SK-N-SH treated with all-trans-retinoic acid at 6 μM for 48 hours (cell line): Measurements from ENCODE around the gene SLC35E4.
"Not testable (repeated sequence)": the region's sequence is repeated elsewhere in the genome, so short reads cannot be mapped to it uniquely, and the experiment has no call there.

Experiments used
- BACH2 ChIP-seq: fragments of 250-450 bp; sonication (Bioruptor Pico); IDR thresholded peaks from 2 replicates; pipeline ENCODE4 v1.9.0; 2021; ENCODE audit warnings: mild to moderate bottlenecking, borderline replicate concordance
- ESRRG ChIP-seq: fragments of 250-450 bp; sonication (Bioruptor Pico); IDR thresholded peaks from 2 replicates; pipeline ENCODE4 v1.6.1; 2021; ENCODE audit warnings: mild to moderate bottlenecking
- ISL1 ChIP-seq: fragments of 250-450 bp; sonication (Bioruptor Pico); IDR thresholded peaks from 2 replicates; pipeline ENCODE4 v2.1.2; 2022; ENCODE audit warnings: mild to moderate bottlenecking, moderate library complexity
- PATZ1 ChIP-seq: fragments of 250-450 bp; sonication (Bioruptor Pico); IDR thresholded peaks from 2 replicates; pipeline ENCODE4 v1.8.0; 2020; ENCODE audit warnings: mild to moderate bottlenecking, moderate library complexity, borderline replicate concordance
- RARB ChIP-seq: fragments of 250-450 bp; sonication (Bioruptor Pico); IDR thresholded peaks from 2 replicates; pipeline ENCODE4 v1.8.0; 2021; ENCODE audit warnings: mild to moderate bottlenecking, moderate library complexity
- SNAI2 ChIP-seq: fragments of 250-450 bp; sonication (Bioruptor Pico); IDR thresholded peaks from 2 replicates; pipeline ENCODE4 v1.5.0; 2020; ENCODE audit warnings: mild to moderate bottlenecking, moderate library complexity
- ZFP3 ChIP-seq: fragments of 250-450 bp; sonication (Bioruptor Pico); IDR thresholded peaks from 2 replicates; pipeline ENCODE4 v1.5.0; 2020; ENCODE audit warnings: mild to moderate bottlenecking, moderate library complexity
- ZFP30 ChIP-seq: fragments of 450-650 bp; formaldehyde crosslinking; IDR thresholded peaks from 2 replicates; pipeline ENCODE4 v1.5.0; 2022; ENCODE audit warnings: mild to moderate bottlenecking, moderate library complexity
- ZNF8 ChIP-seq: fragments of 450-650 bp; formaldehyde crosslinking; IDR thresholded peaks from 2 replicates; pipeline ENCODE4 v1.5.0; 2020; ENCODE audit warnings: mild to moderate bottlenecking, moderate library complexity
- TF ChIP-seq, protein P1 (sequence below): fragments of 250-450 bp; sonication (Bioruptor Pico); IDR thresholded peaks from 2 replicates; pipeline ENCODE4 v1.8.0; 2021; ENCODE audit warnings: low read depth, mild to moderate bottlenecking, moderate library complexity, borderline replicate concordance

GRCh38 chr22:30676565-30676964 lies 41.0 kb downstream of the SLC35E4 start:
- not testable (repeated sequence) for TF ChIP-seq PATZ1; ESRRG (CRISPR knock-in tag); SNAI2 (CRISPR knock-in tag); ZFP3; BACH2 (CRISPR knock-in tag); RARB (CRISPR knock-in tag); ISL1 (CRISPR knock-in tag); ZFP30 (CRISPR knock-in tag); ZNF8 (CRISPR knock-in tag)
- TF ChIP-seq, protein P1, sequence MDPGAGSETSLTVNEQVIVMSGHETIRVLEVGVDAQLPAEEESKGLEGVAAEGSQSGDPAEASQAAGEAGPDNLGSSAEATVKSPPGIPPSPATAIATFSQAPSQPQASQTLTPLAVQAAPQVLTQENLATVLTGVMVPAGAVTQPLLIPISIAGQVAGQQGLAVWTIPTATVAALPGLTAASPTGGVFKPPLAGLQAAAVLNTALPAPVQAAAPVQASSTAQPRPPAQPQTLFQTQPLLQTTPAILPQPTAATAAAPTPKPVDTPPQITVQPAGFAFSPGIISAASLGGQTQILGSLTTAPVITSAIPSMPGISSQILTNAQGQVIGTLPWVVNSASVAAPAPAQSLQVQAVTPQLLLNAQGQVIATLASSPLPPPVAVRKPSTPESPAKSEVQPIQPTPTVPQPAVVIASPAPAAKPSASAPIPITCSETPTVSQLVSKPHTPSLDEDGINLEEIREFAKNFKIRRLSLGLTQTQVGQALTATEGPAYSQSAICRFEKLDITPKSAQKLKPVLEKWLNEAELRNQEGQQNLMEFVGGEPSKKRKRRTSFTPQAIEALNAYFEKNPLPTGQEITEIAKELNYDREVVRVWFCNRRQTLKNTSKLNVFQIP (CRISPR knock-in tag), result not testable (repeated sequence)
